ENCODE measurements around the gene CDHR3. TPM values are rescaled to one million over a fixed set of nuclear protein-coding genes. Genes with fewer than 3 reads are reported as not detected.
A peak's percentile ranks its signal among the peaks of the same experiment; 100 is the strongest.

CDHR3 gene
- total RNA-seq, 1 donor from 2014 or later = 50.8 TPM

GRCh38 chr7:105920766-105921165, 42.3 kb upstream of the CDHR3 start:
- TF ChIP-seq CTCF (IDR thresholded peaks at IDR 0.05; ENCODE audit: partially characterized antibody, unreplicated experiment) = no peak
- Mint-ChIP-seq H3K27ac (ENCODE audit: unreplicated experiment) (no peak overlapping the region), H3K4me3 (ENCODE audit: unreplicated experiment) (no peak overlapping the region), H3K9me3 (ENCODE audit: unreplicated experiment) (peaks cover 7% of the 10 kb centered on the region), H3K27me3 (ENCODE audit: unreplicated experiment) (no peaks in the 10 kb centered on the region), H3K4me1 (ENCODE audit: low read depth, unreplicated experiment) (no peaks in the 10 kb centered on the region), H3K36me3 (ENCODE audit: unreplicated experiment) (peaks cover 32% of the 10 kb centered on the region)
- no peak for DNase-seq

GRCh38 chr7:105924945-105925344, 38.1 kb upstream of the CDHR3 start:
- Mint-ChIP-seq H3K4me1 (ENCODE audit: low read depth, unreplicated experiment) (peaks cover 6% of the 10 kb centered on the region), H3K4me3 (ENCODE audit: unreplicated experiment) (no peak overlapping the region), H3K27ac (ENCODE audit: unreplicated experiment) (no peak overlapping the region), H3K36me3 (ENCODE audit: unreplicated experiment) (peaks cover 37% of the 10 kb centered on the region), H3K9me3 (ENCODE audit: unreplicated experiment) (peaks cover 13% of the 10 kb centered on the region), H3K27me3 (ENCODE audit: unreplicated experiment) (no peaks in the 10 kb centered on the region)
- no peak for TF ChIP-seq CTCF (IDR thresholded peaks at IDR 0.05; ENCODE audit: partially characterized antibody, unreplicated experiment)
- no peak for DNase-seq

- no peak for TF ChIP-seq CTCF (IDR thresholded peaks at IDR 0.05; ENCODE audit: partially characterized antibody, unreplicated experiment)
- Mint-ChIP-seq H3K27me3 (ENCODE audit: unreplicated experiment) (no peaks in the 10 kb centered on the region), H3K9me3 (ENCODE audit: unreplicated experiment) (peaks cover 15% of the 10 kb centered on the region), H3K36me3 (ENCODE audit: unreplicated experiment) (peaks cover 37% of the 10 kb centered on the region), H3K4me1 (ENCODE audit: low read depth, unreplicated experiment) (peaks cover 6% of the 10 kb centered on the region), H3K27ac (ENCODE audit: unreplicated experiment) (peak overlapping the region; percentile 91), H3K4me3 (ENCODE audit: unreplicated experiment) (no peak overlapping the region)
- DNase-seq = no peak
Measured at GRCh38 chr7:105926131-105926530, 36.9 kb upstream of the CDHR3 start.

- Mint-ChIP-seq H3K9me3 (ENCODE audit: unreplicated experiment) (peaks cover 8% of the 10 kb centered on the region), H3K36me3 (ENCODE audit: unreplicated experiment) (peaks cover under 1% of the 10 kb centered on the region), H3K4me3 (ENCODE audit: unreplicated experiment) (no peak overlapping the region), H3K27me3 (ENCODE audit: unreplicated experiment) (no peaks in the 10 kb centered on the region), H3K4me1 (ENCODE audit: low read depth, unreplicated experiment) (peaks cover 11% of the 10 kb centered on the region), H3K27ac (ENCODE audit: unreplicated experiment) (no peak overlapping the region)
- TF ChIP-seq CTCF (IDR thresholded peaks at IDR 0.05; ENCODE audit: partially characterized antibody, unreplicated experiment) = no peak
- no peak for DNase-seq
Measured at GRCh38 chr7:105931179-105931578, 31.9 kb upstream of the CDHR3 start.

GRCh38 chr7:105932835-105933477, 30.1 kb upstream of the CDHR3 start:
- Mint-ChIP-seq H3K36me3 (ENCODE audit: unreplicated experiment) (no peaks in the 10 kb centered on the region), H3K9me3 (ENCODE audit: unreplicated experiment) (peaks cover 5% of the 10 kb centered on the region), H3K4me3 (ENCODE audit: unreplicated experiment) (no peak overlapping the region), H3K27me3 (ENCODE audit: unreplicated experiment) (no peaks in the 10 kb centered on the region), H3K4me1 (ENCODE audit: low read depth, unreplicated experiment) (peaks cover 5% of the 10 kb centered on the region), H3K27ac (ENCODE audit: unreplicated experiment) (no peak overlapping the region)
- DNase-seq = no peak
- no peak for TF ChIP-seq CTCF (IDR thresholded peaks at IDR 0.05; ENCODE audit: partially characterized antibody, unreplicated experiment)
